GM20000 (cell line): ENCODE results near the gene SLC13A5.
"Not testable (repeated sequence)": the region's sequence is repeated elsewhere in the genome, so short reads cannot be mapped to it uniquely, and the experiment has no call there.

ENCODE experiments used
- DNase-seq: peaks from one replicate; pipeline ENCODE4 v3.0.0; 2012; ENCODE audit warnings: low spot score
- TF ChIP-seq, protein P1 (sequence below): IDR thresholded peaks from 2 replicates; pipeline ENCODE4 v1.5.1; 2012; ENCODE audit warnings: mild to moderate bottlenecking, control low read depth; ENCODE audit errors: extremely low read depth, missing control alignments

The SLC13A5 gene

DNA sequence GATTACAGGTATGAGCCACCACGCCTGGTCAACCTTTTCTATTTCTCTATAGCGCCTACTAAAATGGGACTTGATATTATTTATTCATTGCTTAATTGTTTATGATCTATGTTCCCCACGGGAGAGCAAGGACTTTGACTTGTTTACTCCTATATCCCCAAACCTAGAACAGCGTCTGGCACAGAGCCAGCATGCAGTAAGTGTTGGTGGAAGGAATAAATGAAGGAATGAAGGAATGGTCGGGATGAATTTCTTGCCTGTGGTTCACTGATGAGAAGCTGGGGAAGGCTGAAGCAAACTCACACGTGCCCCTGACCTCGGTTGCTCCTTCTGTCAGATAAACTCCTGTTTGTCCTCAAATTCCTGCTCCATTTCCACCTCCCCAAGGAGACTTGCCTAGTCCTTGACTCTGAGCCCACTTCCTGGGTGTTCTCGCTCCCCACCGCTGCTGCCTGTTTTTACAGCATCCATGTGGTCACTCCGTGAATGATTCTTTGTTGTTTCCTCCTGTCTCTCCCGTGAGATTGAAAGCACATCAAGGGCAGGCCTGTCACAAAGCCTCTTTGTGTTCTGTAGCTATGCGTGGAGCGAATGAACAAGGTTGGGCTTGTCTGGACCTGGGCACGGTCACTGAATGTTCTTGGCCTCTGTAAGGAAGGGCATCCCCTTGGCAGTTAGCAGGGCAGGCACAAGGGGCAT lies 44.3 kb downstream of the SLC13A5 start:
- TF ChIP-seq, protein P1, sequence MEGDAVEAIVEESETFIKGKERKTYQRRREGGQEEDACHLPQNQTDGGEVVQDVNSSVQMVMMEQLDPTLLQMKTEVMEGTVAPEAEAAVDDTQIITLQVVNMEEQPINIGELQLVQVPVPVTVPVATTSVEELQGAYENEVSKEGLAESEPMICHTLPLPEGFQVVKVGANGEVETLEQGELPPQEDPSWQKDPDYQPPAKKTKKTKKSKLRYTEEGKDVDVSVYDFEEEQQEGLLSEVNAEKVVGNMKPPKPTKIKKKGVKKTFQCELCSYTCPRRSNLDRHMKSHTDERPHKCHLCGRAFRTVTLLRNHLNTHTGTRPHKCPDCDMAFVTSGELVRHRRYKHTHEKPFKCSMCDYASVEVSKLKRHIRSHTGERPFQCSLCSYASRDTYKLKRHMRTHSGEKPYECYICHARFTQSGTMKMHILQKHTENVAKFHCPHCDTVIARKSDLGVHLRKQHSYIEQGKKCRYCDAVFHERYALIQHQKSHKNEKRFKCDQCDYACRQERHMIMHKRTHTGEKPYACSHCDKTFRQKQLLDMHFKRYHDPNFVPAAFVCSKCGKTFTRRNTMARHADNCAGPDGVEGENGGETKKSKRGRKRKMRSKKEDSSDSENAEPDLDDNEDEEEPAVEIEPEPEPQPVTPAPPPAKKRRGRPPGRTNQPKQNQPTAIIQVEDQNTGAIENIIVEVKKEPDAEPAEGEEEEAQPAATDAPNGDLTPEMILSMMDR, result no peak
- no peak for DNase-seq

DNA sequence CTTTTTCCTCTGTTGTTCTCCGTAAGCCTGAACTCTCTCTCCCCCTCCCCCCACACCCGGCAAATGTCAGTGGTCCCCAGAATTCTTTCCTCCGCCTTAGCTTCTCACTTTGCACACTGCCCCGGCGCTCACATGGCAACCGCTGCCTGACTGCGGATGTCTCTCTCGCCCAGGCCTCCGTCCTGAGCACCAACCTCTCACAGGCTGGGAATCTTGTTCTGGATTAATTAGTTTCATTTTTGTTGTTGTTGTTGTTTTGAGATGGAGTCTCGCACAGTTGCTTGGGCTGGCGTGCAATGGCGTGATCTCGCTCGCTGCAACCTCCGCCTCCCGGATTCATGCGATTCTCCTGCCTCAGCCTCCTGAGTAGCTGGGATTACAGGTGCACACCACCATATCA lies 45.0 kb downstream of the SLC13A5 start:
- DNase-seq, result no peak
- TF ChIP-seq, protein P1, result no peak

DNA sequence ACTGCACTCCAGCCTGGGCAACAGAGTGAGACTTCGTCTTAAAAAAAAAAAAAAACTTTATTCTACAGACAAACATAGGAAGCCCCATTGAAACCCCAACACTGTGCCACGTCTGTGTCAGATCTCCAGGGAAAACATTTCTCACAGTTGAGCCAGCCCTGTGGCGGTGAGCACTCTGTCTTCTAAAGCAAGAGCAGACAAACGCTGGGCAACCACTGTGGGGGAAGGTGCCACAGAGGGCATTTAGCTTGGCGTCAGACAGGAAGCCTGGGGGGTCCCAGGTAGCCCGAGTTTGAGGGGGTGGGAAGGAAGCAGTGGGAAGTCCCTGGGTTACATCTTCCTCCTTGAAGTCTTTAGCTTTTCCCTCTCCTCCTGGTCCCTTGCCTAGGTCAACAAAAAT lies 45.7 kb downstream of the SLC13A5 start:
- TF ChIP-seq, protein P1, result no peak
- DNase-seq, result no peak

DNA sequence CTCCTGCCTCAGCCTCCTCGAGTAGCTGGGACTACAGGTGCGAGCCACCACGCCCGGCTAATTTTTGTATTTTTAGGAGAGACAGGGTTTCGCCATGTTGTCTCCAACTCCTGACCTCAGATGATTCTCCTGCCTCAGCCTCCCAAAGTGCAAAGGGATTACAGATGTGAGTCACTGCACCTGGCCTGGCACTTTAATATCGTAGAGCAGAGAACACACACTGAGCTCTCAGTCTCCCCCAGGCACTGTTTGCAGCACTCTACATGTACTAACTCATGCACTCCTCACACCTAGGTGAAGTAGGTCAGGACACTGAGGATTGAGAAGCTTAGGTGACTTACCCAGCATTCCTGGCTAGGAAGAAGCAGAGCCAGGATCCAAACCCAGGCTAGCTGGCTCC lies 46.6 kb downstream of the SLC13A5 start:
- TF ChIP-seq, protein P1, result no peak
- DNase-seq, result no peak

DNA sequence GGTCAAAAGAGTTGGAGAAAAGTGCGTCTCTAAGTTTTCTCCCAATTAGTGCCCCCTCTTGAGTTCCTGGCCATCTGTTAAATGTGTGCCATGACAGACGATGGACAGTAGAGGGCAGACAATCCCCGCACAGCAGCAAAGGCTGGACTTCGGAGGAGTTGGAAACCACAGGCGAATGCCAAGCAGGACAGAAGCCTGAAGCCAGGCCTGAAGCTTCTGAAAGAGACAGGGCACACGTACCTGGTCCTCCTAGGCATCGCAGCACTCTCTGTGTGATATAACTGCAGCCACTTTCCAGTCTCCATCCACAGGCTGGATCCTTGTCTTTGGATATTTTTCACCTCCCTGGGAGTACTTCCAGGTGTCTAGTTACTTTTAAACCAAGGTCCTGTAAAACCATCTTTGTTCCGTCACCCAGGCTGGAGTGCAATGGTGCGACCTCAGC lies 47.1 kb downstream of the SLC13A5 start:
- DNase-seq, result peak; percentile 79
- TF ChIP-seq, protein P1, result peak; percentile 89

DNA sequence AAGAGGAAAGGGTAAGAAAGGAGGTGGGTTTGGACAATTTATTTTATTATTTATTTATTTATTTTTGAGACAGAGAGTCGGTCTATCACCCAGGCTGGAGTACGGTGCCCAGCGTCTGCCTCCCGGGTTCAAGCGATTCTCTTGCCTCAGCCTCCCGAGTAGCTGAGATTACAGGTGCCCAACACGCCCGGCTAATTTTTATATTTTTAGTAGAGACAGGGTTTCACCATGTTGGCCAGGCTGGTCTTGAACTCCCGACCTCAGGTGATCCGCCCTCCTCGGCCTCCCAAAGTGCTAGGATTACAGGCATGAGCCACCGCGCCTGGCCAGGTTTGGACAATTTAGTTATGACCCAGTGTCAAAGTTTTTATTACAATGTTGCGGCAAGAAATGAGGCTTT lies 50.0 kb downstream of the SLC13A5 start:
- DNase-seq, result not testable (repeated sequence)

DNA sequence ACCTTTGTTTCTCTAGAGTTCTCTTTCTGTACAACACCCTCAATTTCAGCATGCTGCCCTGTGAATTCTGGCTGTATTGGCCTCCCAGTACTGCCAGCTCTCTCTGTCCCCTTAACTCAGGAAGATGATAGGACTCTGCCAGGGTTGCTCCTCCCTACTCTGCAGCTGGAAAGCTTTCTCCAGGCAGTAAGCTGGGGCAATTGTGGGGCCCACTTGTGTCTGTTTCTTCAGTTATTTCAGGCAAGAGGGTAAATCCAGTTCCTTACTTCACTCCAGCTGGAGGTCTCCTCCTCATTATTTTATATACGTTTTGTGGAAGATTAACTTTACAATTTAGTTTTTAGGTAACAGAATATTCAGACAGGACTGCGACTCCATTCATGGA lies 51.7 kb downstream of the SLC13A5 start:
- DNase-seq, result no peak
- TF ChIP-seq, protein P1, result no peak

DNA sequence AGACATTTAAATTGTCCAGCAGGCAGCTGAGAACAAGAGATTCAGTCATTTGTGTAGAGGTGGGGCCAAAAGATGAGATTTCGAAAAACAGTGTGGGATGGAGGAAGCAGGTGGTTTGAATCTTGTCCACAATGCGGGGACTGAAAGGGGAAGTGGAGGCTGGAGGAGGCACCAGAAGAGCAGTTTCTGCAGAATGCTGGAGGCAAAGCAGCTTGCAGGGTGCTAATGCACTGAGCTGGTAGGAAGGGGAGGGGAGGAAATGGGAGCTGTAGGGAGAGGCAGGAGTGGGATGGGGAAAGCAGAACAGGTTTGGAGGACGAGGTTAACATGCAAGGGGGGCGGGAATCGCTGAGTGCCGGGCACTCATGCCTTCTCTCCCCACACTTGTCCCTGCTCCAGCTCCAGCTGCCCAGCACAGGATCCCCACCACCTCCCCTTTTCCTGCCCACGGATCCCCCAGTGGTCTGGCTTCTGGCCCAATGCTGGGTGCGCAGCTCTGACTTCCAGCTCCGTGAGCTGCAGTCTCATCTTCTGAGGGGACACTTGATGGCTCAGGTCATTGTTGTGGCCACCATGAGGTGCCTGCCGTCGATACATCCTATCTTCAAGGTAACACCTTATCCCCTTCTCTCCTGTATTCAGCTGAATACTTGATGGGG lies 52.2 kb downstream of the SLC13A5 start:
- peak; percentile 74 for DNase-seq
- TF ChIP-seq, protein P1, result no peak
